Spinal cord (tissue), 10 donors: ENCODE results near the gene ADAM8. TPM values are rescaled to one million over a fixed set of nuclear protein-coding genes. Genes with fewer than 3 reads are reported as not detected.

Experiments used
- DNase-seq, 6 donors: peaks; one replicate each; pipeline versions ENCODE4 v3.0.0 to v3.0.0-alpha.2; 2013 to 2015; ENCODE audit warnings: low spot score in 6 of 6, low read depth in 4 of 6
- H3K27ac ChIP-seq: one replicate; pipeline ENCODE4 v1.5.1; 2013; ENCODE audit warnings: low read depth, low read length, control low read depth
- H3K27me3 ChIP-seq: one replicate; pipeline ENCODE4 v1.6.1; 2013; ENCODE audit warnings: low read length; ENCODE audit not compliant: control insufficient read depth, insufficient read depth
- H3K36me3 ChIP-seq: one replicate; pipeline ENCODE4 v1.6.1; 2013; ENCODE audit warnings: low read length; ENCODE audit not compliant: control insufficient read depth, insufficient read depth
- H3K4me1 ChIP-seq: one replicate; pipeline ENCODE4 v1.6.1; 2013; ENCODE audit warnings: low read length; ENCODE audit not compliant: control insufficient read depth, insufficient read depth
- H3K4me3 ChIP-seq: one replicate; pipeline ENCODE4 v1.5.1; 2013; ENCODE audit warnings: low read depth, low read length, control low read depth
- H3K9me3 ChIP-seq: one replicate; pipeline ENCODE4 v1.6.1; 2013; ENCODE audit warnings: low read length; ENCODE audit not compliant: control insufficient read depth, insufficient read depth
- WGBS: methylation state at CpG from one replicate; pipeline ENCODE4 v1.1.5; 2013; ENCODE audit warnings: missing lambda C conversion rate; ENCODE audit not compliant: insufficient coverage; 5-methylcytosine and 5-hydroxymethylcytosine counted together
- polyA plus RNA-seq, 2 donors: library from polyadenylated mRNA; unstranded; fragments of 120-200 nt; gene quantifications; one replicate each; pipeline ENCODE4 v1.2.1, GENCODE V29; 2013; ENCODE audit not compliant: insufficient read length in 2 of 2
- total RNA-seq, 2 donors: library from RNA; depleted of rRNA in 1 of 2; stranded (reverse); fragments of 120-200 nt in 1 of 2; fragments of >200 nt in 1 of 2; gene quantifications; one replicate each; pipeline versions ENCODE4 v1.2.3 to v1.2.4, GENCODE V29; 2013 to 2014
- donor health status: healthy.

The ADAM8 gene
- total and polyA plus RNA-seq, 4 donors: 1.7 to 4.9 (median 3.5) TPM

DNA sequence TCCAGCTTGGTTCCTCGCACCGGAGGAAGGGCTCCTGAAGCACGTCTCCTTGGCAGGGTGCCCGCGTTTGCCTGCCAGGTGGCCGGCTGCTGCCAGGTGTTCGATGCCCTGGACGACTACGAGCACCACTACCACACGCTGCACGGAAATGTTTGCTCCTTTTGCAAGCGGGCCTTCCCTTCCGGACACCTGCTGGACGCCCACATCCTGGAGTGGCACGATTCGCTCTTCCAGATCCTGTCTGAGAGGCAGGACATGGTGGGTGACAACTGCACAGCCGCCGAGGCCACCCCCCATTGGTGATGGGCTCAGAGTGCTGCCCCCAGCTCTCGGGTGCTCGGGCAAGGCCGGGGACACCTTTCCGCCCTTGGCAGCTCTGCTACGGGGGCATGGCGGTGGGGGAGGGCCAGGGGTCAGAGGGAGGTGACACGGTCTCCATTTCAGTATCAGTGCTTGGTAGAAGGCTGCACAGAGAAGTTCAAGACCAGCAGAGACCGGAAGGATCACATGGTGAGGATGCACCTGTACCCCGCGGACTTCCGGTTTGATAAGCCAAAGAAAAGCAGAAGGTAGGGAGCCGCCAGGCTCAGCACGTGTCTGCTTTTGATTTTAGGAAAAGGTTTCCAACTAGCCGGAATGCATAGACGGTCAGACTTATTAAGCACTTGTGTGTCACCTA is 33.2 kb upstream of the ADAM8 start:
- Histone ChIP-seq H3K4me1 (peaks cover 33% of the 10 kb centered on the region), H3K27ac (no peak overlapping the region), H3K9me3 (no peaks in the 10 kb centered on the region), H3K27me3 (no peaks in the 10 kb centered on the region), H3K4me3 (no peak overlapping the region), H3K36me3 (peaks cover 46% of the 10 kb centered on the region)
- DNase-seq: no peak
- 94% methylated on average over 33 of the region's 33 CpGs for WGBS

DNA sequence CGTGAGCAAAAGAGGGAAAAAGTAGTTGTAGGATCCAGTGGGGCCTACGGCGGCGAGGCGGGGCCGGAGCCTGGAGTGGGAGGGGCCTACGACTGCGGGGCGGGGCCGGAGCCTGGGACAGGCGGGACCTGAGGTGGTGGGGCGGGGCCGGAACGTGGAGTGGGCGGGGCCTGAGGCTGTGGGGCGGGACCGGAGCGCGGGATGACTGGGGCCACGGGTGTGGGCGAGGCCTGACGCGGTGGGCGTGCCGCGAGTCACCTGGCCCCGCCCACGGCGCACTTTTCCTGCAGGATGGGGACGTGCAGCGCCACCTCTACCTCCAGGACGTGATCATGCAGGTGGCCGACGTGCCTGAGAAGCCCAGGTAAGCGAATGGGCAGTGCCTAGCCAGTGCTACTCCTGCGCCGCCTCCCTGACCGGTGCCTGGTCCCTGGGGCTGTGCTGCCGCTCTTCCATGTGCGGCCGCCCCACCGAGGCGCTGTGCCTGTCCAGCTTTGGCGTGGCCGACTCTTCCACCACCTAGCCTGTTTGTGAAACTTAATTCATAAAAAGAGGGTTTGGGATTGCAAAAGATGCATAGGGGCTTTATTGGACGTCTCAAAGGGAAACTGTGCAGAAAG is 32.5 kb upstream of the ADAM8 start:
- H3K9me3 ChIP-seq: no peaks in the 10 kb centered on the region
- peaks cover 42% of the 10 kb centered on the region for H3K36me3 ChIP-seq
- 15% methylated on average over 39 of the region's 46 CpGs for WGBS
- peak overlapping the region; percentile 50 for H3K4me3 ChIP-seq
- peak overlapping the region; percentile 79 for H3K27ac ChIP-seq
- peak in 3 of 6 donors; percentile 76 to 95 (median 93) for DNase-seq
- H3K27me3 ChIP-seq: no peaks in the 10 kb centered on the region
- H3K4me1 ChIP-seq: peaks cover 29% of the 10 kb centered on the region

DNA sequence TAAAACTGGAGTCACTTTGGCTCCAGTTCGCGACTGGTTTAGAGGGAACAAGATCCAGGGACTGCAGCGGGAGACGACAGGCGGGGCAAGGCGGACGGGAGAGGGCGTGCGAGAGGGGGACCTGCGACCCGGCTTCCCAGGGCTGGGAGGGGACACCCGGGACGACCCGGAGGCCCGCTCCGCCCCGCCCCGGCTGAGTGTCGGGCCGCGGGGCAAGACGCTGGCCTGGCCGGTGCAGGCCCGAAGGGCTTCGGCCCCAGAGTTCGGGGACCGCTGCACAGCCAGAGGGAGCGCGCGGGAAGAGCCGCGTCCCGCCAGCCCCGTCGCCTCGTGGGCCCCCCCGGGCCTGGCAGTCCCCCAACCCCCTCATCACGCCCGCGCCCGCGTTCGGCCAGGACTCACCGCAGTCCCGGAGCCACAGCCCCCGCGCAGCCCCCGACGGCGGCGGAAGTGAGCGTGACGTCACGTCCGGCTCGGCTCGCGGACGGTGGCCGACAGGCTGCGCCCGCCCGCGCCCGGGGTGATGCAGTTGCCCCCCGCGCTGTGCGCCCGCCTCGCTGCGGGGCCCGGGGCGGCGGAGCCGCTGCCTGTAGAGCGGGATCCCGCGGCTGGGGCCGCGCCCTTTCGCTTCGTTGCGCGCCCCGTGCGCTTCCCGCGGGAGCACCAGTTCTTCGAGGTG is 31.9 kb upstream of the ADAM8 start, which contains the start of the genes TUBGCP2 and ZNF511:
TSS of gene TUBGCP2 (minus strand) at position 452 of the 679 bp plus-strand sequence. CDS start 5,931 bp downstream, outside the sequence.
TSS of gene ZNF511 (plus strand) at position 494 of the 679 bp plus-strand sequence. CDS start at position 524, 30 bp downstream.
- WGBS: under 1% methylated on average over 89 of the region's 89 CpGs
- H3K36me3 ChIP-seq: peaks cover 49% of the 10 kb centered on the region
- DNase-seq: peak in 5 of 6 donors; percentile 74 to 95 (median 79)
- no peaks in the 10 kb centered on the region for H3K27me3 ChIP-seq
- H3K27ac ChIP-seq: peak within 1 kb of the TSS; percentile 79
- H3K9me3 ChIP-seq: no peaks in the 10 kb centered on the region
- H3K4me1 ChIP-seq: peaks cover 25% of the 10 kb centered on the region
- peak within 1 kb of the TSS; percentile 74 for H3K4me3 ChIP-seq

- Histone ChIP-seq H3K4me3 (peak overlapping the region; percentile 74), H3K4me1 (peaks cover 25% of the 10 kb centered on the region), H3K36me3 (peaks cover 51% of the 10 kb centered on the region), H3K9me3 (no peaks in the 10 kb centered on the region), H3K27ac (peak overlapping the region; percentile 67), H3K27me3 (no peaks in the 10 kb centered on the region)
- WGBS: 12% methylated on average over 23 of the region's 25 CpGs
- peak in 2 of 6 donors; percentile 55 to 79 for DNase-seq
Observed at GRCh38 chr10:133307776-133308420, 31.2 kb upstream of the ADAM8 start.

DNA sequence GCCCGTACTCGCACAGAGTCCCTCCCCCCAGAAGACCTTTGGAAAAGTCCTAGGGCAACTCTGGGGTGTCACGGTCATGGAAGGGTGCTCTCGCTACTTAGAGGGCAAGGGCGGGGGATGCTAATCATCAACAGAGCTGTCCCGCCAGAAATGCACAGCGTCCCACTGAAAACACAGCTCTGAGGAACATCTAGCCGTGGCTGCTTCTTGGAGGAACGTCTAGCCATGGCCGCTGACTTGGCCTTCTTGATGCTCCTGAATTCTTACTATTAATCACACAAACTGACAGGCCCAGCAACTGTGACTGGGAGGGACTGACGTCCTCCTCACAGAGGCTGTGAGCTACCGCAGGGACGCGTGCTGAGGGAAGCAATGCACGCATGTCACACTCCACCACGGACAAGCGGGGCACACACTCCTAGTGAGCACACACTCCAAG is 30.3 kb upstream of the ADAM8 start:
- no peak for DNase-seq
- H3K36me3 ChIP-seq: peaks cover 49% of the 10 kb centered on the region
- H3K27me3 ChIP-seq: no peaks in the 10 kb centered on the region
- no peak overlapping the region for H3K27ac ChIP-seq
- H3K9me3 ChIP-seq: no peaks in the 10 kb centered on the region
- peaks cover 25% of the 10 kb centered on the region for H3K4me1 ChIP-seq
- no peak overlapping the region for H3K4me3 ChIP-seq
- 88% methylated on average over 15 of the region's 17 CpGs for WGBS

DNA sequence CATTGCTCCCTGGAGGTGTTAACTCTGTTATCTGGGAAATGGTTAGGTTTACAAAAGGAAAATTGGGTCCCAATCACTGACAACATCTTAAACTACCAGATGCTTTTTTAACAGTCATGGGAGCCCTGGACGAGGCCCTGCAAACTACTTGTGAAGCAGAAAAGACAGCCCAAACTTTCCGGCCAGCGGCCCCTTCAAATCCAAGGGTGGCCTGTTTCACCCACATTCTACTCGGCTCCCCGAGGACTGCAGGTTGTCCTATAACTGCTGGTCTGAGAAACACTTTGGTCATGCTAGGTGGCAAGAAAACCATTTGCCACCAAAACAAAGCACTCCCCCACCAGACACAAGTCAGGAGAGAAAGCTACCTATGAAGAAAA is 29.4 kb upstream of the ADAM8 start:
- H3K36me3 ChIP-seq: peaks cover 49% of the 10 kb centered on the region
- H3K27me3 ChIP-seq: no peaks in the 10 kb centered on the region
- no peak for DNase-seq
- H3K9me3 ChIP-seq: no peaks in the 10 kb centered on the region
- no peak overlapping the region for H3K27ac ChIP-seq
- peaks cover 25% of the 10 kb centered on the region for H3K4me1 ChIP-seq
- H3K4me3 ChIP-seq: no peak overlapping the region
- WGBS: 100% methylated on average over 5 of the region's 5 CpGs

DNA sequence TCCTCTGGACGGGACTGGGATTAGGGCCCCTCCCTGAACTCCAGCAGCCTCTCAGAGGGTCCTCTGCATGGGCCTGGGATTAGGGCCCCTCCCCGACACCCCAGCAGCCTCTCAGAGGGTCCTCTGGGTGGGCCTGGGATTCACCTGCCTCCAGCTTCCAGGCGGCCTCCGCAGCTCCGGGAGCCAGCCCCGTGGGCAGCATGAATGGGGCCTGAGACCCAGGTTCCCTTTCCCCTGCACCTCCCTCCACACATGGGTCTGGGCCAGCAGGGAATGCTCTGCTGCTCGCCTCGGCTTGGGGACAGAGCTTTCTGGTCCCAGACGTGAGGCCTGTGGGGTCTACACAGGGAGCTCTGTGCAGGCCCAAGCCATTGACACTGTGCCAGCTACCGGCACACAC is 26.5 kb upstream of the ADAM8 start:
- 88% methylated on average over 10 of the region's 10 CpGs for WGBS
- peaks cover 60% of the 10 kb centered on the region for H3K36me3 ChIP-seq
- no peaks in the 10 kb centered on the region for H3K9me3 ChIP-seq
- no peak overlapping the region for H3K27ac ChIP-seq
- no peaks in the 10 kb centered on the region for H3K27me3 ChIP-seq
- peaks cover 16% of the 10 kb centered on the region for H3K4me1 ChIP-seq
- H3K4me3 ChIP-seq: no peak overlapping the region
- no peak for DNase-seq

- no peak overlapping the region for H3K4me3 ChIP-seq
- DNase-seq: no peak
- H3K36me3 ChIP-seq: peaks cover 69% of the 10 kb centered on the region
- H3K27me3 ChIP-seq: no peaks in the 10 kb centered on the region
- 96% methylated on average over 13 of the region's 14 CpGs for WGBS
- H3K4me1 ChIP-seq: peaks cover 6% of the 10 kb centered on the region
- no peaks in the 10 kb centered on the region for H3K9me3 ChIP-seq
- H3K27ac ChIP-seq: no peak overlapping the region
Observed at GRCh38 chr10:133302230-133302629, 25.6 kb upstream of the ADAM8 start.

DNA sequence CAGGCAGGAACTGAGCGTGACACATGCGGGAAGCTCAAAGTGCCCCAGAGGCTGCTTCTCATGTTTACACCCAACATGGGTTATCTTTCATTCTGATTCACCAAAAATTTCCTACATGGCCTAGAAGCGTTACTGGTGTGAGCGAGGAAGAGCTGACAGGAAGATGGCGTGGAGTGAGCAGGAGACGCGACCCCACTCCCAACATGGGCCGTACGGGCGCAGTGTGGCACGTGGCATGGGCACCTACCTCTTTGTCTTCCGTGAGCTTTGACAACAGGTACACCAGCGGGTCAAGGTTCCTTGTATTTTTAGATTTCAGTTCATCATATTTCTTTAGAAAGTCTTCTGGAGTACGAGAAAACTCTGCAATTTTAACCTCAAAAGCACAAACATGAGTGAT is 23.1 kb upstream of the ADAM8 start:
- H3K27ac ChIP-seq: no peak overlapping the region
- no peaks in the 10 kb centered on the region for H3K27me3 ChIP-seq
- DNase-seq: no peak
- H3K4me1 ChIP-seq: no peaks in the 10 kb centered on the region
- no peaks in the 10 kb centered on the region for H3K9me3 ChIP-seq
- no peak overlapping the region for H3K4me3 ChIP-seq
- WGBS: 97% methylated on average over 7 of the region's 14 CpGs
- H3K36me3 ChIP-seq: peaks cover 89% of the 10 kb centered on the region
